Hematopoietic multipotent progenitor cell treated with erythropoietin and hydrocortisone succinate and interleukin-3 and kit ligand, for 4 days (in vitro differentiated cells): ENCODE results near the gene LCN6.
"Not testable (repeated sequence)": the region's sequence is repeated elsewhere in the genome, so short reads cannot be mapped to it uniquely, and the experiment has no call there.

Experiments used
- DNase-seq: peaks from one replicate; pipeline ENCODE4 v3.0.0-alpha.2; 2015

The LCN6 gene

DNA sequence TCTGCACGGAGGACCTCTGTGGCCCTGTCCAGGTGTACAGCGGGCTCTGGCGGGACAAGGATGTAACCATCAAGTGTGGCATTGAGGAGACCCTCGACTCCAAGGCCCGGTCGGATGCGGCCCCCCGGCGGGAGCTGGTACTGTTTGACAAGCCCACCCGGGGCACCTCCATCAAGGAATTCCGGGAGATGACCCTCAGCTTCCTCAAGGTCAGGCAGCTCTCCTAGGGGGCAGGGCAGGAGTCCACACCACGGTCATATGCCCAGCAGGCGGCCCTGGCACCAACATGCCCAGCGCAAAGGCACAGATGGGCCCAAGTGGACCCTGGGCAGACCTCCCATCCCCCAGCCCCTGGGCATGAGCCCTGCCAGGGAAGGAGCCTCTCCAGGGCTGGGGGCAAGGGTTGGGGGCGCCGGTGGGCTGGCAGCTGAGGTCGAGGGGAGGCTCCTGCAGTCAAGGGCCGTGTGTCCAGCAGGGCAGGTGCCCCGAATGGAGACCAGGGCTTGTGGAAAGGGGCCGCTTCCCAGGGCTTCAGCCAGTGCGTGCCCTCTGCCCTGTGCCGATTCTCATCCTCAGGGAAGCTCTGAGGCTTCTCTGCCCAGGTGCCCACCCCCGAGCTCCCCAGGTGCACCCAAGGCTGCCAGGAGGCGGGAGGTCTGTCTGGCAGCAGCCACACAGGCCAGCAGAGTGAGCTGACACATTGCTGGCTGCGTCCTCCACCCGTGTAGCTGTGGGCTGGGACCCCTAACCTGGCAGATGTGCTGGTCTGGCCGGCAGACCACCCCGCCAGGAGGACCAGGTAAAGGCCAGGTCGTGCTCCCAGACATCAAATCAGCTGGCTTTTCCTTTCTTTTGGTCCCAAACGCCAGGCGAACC is 26.0 kb downstream of the LCN6 start:
- no peak for DNase-seq

DNA sequence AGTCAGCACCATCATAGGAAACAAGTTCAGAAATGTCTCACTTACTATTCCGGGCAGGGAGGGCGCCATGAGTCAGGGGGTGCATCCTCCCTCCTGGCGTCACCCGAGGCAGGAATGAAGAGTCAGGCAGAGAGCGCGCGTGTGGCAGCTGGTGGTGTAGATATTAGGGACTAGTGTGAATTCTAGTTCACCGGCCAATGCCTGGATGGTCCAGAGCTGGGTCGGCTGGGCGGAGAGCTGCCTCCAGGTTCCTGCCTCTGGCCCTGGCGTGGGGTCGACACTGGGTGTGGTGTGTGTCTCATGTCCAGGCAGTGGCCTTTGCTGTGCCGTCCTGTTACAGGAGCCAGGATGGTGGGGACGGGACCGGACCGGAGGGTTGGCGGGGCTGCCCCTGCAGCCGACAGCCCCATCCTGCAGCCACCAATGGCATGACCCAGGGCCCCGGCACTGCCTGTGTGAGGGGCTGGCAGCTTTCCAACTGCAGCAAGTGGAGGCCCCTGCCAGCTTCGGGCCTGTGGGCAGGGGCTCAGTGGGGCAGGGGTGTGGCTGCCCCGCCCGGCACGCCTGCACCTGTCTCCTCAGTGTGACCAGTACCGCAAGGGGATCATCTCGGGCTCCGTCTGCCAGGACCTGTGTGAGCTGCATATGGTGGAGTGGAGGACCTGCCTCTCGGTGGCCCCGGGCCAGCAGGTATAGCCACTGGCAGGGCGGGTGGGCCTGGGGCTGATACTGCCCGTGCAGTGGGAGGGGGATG is 26.8 kb downstream of the LCN6 start:
- no peak for DNase-seq

DNA sequence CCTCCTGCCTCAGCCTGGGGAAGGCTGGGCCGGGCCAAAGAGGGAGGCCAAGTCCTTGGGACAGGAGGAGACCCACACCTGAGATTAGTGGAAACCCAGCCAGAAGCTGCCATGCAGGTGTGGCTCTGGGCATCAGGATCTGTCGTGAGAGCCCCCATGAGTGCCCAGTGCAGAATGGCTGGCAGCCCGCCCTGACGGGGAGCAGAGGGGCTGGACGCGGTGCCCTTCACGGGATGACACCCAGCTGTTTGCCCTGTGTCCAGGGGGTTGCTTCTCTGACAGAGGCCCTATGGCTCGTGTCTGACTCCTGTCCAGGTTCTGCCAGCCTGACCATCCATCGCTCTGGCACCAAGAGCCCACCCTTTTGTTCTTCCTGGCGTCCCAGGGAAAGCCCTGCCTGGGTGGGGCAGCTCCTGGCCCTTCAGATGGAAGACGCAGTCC is 27.4 kb downstream of the LCN6 start:
- DNase-seq, result no peak

DNA sequence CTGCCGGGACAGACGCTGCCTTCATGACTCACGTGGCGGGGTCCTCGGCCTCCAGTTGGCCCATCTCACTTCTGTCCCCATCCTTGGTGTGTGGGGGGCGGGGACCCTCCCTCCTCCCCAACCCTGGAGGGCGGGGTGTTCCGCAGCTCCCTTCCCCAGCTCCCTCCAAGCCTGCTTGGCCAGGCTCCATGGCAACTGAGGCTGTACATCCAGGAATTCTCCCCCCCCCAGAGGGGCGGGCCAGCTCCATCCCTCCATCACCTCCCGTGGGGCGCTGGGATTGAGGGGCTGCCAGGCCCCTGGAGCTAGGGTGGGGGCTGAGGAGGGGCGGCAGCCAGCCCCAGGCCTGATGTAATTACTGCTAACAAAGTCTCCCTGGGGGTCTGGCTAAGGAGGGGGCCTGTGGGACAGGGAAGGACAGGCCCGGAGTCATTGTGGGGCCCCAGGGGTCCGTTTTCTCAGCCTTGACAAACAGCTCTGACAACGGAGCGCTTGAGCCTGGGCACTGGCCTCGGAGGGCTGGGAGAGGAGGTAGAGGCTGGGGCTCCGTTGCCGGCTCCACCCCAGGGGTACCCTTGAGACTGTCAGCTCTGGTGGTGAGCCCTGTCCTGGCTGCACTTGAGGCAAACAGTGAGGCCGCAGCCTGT is 28.0 kb downstream of the LCN6 start:
- no peak for DNase-seq

DNA sequence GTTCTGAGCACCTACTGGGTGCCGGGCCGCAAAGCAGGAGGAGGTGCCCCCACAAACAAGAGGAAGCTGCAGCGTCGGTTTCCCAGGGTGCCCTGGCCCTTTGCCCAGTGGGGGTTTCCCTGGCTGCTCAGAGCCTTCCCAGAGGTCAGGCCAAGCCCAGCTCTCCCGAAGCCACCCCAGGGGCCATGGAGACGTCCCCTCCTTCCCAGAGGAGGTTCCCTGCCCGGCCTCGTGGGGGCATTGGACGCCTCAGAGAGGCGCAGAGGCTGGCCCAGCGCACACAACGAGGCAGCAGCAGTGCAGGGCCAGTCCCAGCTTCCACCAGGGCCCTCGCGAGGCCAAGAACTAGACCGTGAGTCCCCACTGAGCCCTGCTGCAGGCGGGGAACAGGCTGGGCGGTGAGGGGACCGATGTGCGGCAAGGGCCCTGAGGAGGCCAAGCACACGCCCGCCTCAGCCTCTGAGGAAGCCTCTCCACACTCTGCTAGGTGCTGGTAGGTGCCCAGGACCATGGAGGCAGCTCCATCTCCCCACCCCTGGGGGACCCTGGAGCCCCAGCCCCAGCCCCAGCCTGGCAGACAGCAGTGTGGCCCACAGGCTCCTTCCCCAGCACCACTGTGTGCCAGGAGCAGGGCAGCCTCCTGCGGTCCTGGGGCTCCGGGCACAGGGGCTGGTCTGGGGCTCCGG is 29.0 kb downstream of the LCN6 start:
- peak; percentile 67 for DNase-seq

DNA sequence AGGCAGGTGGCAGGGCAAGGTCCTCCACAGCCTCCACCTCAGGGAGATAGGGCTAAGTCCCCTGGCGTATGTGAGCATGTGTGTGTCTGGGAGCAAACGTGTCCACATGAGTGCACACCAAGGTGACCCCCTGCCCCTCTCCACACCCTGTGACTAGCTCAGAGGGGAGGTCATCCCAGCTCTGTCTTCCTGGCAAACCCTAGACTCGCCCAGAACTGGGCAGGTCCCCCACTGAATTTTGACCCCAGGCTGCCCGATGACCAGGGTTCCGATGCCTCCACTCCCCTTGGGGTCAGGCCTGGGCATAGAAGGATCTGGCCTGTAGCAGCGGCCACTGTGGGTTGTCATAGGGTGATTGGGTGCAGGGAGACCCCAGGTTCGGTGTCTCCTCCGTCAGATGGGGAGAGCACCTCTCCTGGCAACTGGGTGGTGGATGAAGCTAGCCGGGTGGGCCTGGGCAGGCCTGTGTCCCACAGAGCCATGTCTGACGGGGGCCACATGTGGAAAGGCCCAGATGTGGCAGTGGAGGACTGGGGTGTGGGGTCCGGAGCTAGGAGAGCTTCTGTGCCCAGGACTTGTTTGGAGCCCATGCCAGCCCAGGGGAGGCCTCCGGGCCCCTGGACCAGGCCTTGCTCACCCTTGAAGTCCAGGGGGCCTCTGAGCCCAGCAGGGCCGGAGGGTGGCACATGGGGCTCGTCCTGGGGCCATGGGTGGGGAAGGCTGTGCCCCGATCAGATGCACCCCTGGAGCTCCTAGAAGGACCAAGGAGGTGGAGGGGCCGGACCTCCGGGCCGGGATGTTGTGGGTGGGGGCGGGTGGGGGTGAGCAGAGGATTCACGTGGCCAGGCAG is 29.8 kb downstream of the LCN6 start:
- DNase-seq, result no peak

DNA sequence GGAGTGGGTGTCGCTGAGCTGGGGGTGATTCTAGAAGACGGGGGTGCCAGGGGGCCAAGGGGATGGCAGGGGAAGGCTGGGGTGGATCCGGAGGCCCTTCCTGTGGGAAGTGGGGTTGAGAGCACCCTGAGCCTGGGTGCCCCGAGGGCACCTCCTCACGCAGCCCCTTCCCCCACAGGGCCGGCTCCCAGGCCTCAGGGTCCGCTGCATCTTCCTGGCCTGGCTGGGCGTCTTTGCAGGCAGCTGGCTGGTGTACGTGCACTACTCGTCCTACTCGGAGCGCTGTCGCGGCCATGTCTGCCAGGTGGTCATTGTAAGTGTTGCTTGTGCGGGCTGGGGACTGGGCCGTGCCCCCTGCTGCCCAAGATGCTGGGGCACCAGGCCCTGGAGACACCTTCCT is 30.9 kb downstream of the LCN6 start:
- no peak for DNase-seq

DNA sequence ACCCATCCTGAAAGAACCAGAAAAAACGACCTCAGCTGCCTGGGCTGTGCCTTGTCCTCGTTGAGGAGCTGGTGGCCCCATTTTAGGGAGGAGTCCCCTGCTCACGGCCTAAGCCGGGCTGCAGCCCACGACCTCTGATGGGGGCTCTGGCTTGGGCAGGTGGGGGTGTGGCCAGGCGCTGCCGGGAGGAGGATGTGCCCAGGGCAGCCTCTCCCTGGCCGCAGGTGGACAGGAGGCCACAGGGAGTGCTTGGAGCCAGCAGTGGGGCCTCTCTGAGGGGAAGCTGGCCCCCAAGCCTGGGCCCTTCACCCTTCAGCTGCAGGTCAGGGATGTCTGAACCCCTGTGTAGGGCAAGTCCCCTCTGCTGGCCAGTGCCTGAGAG is 33.4 kb downstream of the LCN6 start:
- DNase-seq, result no peak

DNA sequence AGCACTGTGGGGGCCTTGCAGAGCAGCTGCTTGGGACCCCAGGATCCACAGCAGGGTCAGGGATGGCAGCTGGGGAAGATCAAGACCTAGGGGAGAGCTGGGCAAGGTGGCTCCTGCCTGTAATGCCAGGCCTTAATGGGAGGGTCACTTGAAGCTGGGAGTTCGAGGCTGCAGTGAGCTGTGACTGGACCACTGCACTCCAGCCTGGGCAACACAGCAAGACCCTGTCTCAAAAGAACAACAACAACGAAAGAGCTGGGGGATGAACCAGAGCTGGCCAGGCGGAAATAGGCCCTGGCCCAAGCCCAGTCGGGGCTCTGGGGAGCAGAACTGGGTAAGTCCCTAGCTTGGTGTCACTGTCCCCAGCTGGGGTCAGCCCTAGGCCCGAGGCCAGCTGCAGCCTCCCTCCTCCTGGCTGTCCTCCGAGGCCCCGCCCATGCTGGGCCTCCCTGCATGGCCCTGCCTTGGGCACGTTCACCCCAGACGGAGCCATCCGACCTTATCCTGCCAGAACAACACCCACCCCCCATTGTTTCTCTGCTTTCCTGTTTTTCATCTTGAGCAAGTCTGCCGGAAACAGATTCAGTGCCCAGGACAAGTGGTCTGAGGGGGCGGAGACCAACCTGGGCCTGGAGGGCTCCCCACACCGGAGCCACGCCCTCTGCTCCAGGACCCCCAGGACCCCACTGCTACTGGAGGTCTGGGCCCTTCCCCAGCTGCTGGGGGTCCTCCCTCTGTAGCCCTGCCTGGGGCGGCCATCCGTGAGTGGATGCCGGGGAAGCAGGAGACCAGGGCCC is 34.0 kb downstream of the LCN6 start:
- peak; percentile 94 for DNase-seq

DNA sequence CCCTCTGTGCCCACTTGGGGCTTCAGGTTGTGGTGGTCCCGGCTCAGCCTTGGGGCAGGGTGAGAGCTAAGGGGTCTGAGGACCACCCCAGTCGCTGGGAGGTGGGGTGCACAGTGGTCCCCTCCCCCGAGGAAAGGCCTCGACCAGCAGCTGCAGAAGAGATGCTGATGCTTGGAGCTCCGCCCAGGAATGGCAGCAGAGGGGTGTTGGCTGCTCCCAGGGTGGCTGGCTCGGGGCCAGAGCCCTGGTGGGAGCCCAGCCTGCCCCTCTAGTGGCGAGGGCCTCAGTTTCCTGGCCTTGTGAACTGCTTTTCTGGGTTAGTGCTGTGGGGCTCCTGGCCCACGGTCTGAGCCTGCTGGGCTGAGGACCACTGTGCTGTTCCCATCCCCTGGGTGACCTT is 34.8 kb downstream of the LCN6 start:
- DNase-seq, result peak; percentile 81

DNA sequence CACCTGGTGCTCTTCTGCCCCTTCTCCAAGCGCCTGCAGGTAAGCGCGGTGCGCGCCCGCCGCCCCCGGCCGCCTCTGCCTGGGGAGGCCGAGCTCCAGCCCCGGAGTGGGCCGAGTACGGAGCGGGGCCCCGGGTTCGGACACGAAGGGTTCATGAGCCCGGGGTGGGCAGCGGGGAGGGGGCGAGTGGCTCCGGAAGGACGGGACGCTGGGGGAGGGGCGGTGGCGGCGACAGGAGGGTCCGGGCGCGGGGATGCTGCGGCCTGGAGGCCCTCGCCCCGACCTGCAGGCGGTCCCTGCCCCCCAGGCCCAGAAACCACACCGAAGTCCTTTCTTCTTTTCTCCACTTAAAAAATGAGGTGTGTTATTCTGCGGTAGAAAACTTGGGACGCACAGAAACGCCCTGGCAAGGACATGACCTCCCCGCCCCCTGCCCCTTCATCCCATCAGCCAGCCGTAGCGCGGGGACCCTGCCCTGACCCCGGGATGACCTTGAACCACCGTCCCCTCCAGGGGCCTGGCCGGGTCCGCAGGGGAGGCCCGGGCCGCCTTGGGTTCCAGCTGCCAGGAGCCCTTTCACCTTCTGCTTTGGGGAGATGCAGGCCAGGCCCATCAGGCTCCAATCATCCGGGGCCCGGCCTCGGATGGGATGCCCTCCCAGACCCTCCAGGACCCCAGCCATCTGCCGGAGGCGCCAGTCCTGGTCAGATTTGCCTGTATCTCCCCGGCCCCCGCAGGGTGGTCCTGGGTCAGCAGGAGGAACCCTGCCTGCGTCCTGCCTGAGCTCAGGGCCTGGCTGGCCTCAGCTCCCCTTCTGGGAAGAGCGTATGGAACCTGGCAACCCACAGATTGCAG is 35.4 kb downstream of the LCN6 start:
- DNase-seq, result no peak

DNA sequence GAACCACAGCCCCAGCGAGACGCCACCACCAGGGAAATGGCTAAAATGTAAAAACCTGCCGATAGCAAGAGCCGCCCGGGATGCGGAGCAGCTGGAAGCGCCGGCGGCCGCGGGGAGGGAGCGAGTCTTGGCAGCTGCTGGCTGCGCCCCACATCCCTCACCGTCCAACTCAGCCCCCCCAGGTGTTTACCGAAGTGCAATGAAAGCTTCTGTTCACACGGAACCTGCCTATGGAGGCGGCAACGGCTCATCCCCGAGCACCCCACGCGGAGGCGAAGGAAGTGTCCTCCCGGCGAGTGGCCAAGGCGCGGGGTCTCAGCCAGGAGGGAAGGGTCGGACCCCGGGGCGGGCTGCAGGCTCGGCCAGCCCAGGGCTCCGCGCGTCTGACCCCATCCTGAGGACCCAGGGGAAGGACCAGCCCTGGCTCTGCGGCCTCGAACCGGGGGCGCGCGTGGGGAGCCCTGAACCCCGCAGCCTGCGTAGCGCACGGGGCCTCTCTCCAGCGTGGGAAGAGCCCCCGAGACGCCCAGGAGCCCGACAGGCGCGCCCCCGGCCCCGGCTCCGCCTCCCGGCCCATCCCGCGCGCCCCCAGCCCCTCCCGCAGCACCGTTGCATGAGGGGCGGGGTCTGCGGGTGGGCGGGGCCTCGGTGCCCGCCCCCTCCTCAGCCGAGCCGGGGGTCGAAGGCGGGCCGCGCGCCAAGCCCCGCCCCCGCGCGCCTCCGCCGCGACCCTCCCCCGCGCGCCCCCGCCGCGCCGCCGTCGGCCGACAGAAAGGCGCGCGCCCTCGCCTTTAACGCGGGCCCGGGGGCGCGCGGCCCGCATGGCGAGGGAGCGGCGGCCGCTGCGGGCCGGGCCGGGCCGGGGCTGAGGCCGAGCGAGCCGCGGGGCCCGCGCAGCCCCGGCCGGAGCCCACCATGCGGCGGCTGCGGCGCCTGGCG is 36.3 kb downstream of the LCN6 start, which contains the start of gene DIPK1B:
TSS of gene DIPK1B (plus strand) at position 822 of the 939 bp plus-strand sequence. CDS start at position 916, 94 bp downstream.
- DNase-seq, result peak; percentile 71

DNA sequence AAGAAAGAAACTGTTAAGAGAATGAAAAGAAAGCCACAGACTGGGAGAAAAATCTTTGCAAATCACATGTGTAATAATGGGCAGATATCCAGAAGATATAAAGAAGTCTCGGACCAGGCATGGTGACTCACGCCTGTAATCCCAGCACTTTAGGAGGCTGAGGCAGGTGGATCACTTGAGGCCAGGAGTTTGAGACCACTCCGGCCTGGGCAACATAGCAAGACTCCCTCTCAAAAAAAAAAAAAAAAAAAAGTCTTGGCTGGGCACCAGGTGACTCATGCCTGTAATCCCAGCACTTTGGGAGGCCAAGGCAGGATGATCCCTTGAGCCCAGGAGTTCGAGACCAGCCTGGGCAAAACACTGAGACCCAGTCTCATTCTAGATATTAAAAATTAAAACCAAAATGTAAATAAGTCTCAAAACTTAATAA is 37.1 kb downstream of the LCN6 start:
- DNase-seq, result not testable (repeated sequence)

DNA sequence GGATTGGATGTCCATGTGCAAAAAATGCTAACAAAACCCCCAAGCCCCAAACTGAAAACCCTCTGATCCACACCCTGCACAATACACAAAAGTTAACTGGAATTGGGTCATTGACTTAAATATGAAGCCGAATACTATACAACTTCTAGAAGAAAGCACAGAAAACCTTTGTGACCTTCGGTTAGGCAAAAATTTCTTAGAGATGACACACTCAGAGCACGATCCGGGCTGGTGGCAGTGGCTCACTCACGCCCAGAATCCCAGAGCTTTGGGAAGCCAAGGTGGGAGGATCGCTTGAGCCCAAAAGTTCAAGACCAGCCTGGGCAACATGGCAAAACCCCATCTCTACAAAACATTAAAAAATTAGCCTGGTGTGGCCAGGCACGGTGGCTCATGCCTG is 37.8 kb downstream of the LCN6 start:
- no peak for DNase-seq

DNA sequence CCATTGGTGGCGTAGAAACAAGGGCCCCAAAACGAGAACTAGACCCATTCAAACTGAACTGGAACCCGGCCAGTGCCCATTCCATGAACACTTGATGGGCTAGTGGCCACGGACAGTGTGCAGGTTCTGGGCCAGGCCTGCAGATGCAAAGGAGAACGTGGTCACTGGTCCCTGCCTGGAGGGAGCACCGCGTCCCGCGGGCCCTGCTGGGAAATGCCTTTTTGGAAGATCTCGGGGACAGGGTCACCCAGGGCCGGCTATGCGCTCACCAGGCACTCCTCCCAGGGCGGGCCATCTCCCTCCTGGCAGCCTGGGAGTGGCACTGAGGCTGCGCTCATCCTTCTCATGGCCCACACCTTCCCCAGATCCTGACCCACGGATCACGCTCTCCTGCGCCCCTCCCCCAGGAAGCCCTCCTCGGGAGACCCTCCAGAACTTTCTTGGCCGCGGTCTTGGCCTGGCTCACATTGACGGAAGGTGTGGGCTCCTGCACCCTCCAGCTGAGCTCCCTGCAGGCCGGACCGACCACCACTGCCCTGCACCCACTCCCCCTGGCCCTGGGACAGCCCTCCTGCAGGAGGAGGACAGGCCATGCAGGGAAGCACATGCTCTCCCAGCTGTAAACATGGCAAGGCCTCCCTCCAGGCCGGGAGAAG is 38.7 kb downstream of the LCN6 start:
- no peak for DNase-seq

DNA sequence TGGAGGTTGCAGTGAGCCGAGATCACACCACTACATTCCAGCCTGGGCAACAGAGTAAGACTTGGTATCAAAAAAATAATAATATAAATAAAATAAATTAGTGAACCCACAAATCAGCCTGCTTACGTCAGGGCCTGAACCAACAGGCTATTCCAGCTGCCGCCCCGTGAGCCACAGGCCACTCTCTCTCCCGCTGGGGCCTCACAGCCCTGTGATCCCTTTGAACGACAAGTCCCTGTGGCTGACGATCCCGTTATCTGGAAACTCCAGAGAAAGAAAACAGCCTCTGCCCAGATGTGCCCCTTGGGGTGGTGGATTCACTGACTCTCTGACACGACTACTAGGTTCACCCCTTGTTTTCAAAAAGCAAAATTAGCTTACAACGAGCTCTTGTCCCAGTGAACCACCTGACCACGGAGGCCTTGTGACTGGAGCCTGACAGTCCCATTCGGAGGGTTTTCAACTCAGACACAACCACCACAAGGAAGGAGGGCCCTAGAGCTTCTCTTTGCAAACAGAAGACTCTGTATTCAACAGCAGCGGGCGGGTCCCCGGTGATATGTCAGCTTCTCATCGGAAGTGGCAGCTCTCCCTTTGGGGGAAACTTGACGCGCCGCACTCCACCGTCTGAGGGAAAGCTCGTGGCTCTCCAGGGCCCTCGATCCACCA is 40.3 kb downstream of the LCN6 start:
- DNase-seq, result no peak

DNA sequence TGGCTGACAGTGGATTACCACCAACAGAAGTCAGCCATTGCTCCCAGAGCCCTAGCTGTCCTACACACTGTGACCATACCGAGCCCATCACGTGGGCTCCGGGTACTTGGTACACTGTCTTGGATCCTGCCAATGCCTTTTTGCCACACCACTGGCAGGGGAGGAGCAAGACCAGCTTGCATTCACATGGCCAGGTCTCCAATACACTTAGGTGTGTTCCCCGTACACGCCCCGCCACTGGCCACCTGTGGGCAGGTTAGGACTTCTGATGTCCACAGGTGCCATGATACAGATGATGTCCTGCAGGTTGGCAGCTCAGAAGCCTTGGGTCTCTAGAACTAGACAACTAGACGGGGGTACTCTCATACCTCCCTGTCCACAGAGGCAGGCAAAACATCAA is 41.3 kb downstream of the LCN6 start:
- no peak for DNase-seq

DNA sequence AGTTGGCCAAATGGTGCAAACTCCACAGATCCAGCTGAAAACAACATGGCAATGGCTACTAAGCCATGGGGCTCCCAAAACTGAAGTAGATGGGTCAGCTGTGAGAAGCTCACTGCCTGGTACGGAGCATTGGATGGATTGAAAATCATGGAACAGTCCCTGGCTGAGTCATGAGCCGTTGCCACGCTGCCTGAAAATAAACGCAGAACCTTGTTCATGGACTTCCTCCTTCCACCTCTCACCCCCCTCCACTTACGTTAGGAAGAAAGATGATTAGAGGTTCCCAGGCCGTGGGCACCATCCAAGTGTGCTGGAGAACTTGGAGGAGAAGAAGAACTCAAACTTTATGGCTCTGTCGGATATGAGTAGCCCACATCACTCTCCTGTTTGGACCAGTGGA is 42.8 kb downstream of the LCN6 start:
- DNase-seq, result no peak
